HepG2 (cell line): ENCODE results near the gene MAPK13. TPM values are rescaled to one million over a fixed set of nuclear protein-coding genes. Genes with fewer than 3 reads are reported as not detected.
A peak's percentile ranks its signal among the peaks of the same experiment; 100 is the strongest.

Experiments
- CBX5 ChIP-seq: sonication (generic); formaldehyde crosslinking; IDR thresholded peaks from 2 replicates; pipeline ENCODE4 v1.4.0; 2020; ENCODE audit warnings: missing genetic modification reagents, borderline replicate concordance
- CEBPG ChIP-seq: IDR thresholded peaks from 2 replicates; pipeline ENCODE4 v1.6.1; 2016
- CSRNP1 ChIP-seq: sonication (generic); formaldehyde crosslinking; IDR thresholded peaks from 2 replicates; pipeline ENCODE4 v1.8.1; 2023; ENCODE audit warnings: mild to moderate bottlenecking, missing genetic modification reagents
- GATAD1 ChIP-seq: IDR thresholded peaks from 2 replicates; pipeline ENCODE4 v1.6.1; 2016; ENCODE audit warnings: missing genetic modification reagents, missing compliant biosample characterization
- HMGA1 ChIP-seq: sonication (generic); formaldehyde crosslinking; conservative IDR thresholded peaks from 2 replicates; pipeline ENCODE4 v1.4.0; 2020; ENCODE audit warnings: missing genetic modification reagents
- HNF1A ChIP-seq, 2 experiments: sonication (generic) in 1 of 2; formaldehyde crosslinking in 1 of 2; IDR thresholded peaks; 2 replicates each; pipeline versions ENCODE4 v1.4.0 to v1.6.1; 2016 to 2020; ENCODE audit warnings: borderline replicate concordance in 1 of 2, low read depth in 1 of 2, mild to moderate bottlenecking in 1 of 2, missing genetic modification reagents in 1 of 2
- HOXA3 ChIP-seq: sonication (generic); formaldehyde crosslinking; IDR thresholded peaks from 2 replicates; pipeline ENCODE4 v1.5.0; 2020; ENCODE audit warnings: missing genetic modification reagents
- KDM3A ChIP-seq: IDR thresholded peaks from 2 replicates; pipeline ENCODE4 v1.6.1; 2018; ENCODE audit warnings: low read depth, missing compliant biosample characterization
- MAX ChIP-seq: IDR thresholded peaks from 2 replicates; pipeline ENCODE4 v1.6.1; 2012; ENCODE audit warnings: inconsistent platforms
- ZBED4 ChIP-seq: sonication (generic); formaldehyde crosslinking; IDR thresholded peaks from 2 replicates; pipeline ENCODE4 v1.4.0; 2020; ENCODE audit warnings: missing genetic modification reagents, borderline replicate concordance
- ZBTB7A ChIP-seq: sonication (generic); formaldehyde crosslinking; IDR thresholded peaks from 2 replicates; pipeline ENCODE4 v1.8.0; 2022; ENCODE audit warnings: mild to moderate bottlenecking, missing genetic modification reagents
- ZNF331 ChIP-seq: sonication (generic); formaldehyde crosslinking; IDR thresholded peaks from 2 replicates; pipeline ENCODE4 v1.4.0; 2020; ENCODE audit warnings: missing genetic modification reagents
- ZNF615 ChIP-seq: sonication (generic); formaldehyde crosslinking; IDR thresholded peaks from 2 replicates; pipeline ENCODE4 v1.5.0; 2020; ENCODE audit warnings: mild to moderate bottlenecking, missing genetic modification reagents, borderline replicate concordance
- ZNF687 ChIP-seq: sonication (generic); formaldehyde crosslinking; IDR thresholded peaks from 2 replicates; pipeline ENCODE4 v1.5.1; 2020; ENCODE audit warnings: mild to moderate bottlenecking, missing genetic modification reagents, moderate library complexity
- polyA plus RNA-seq, 8 experiments: library from polyadenylated mRNA; depleted of rRNA in 3 of 8; stranded (reverse) in 7 of 8; unstranded in 1 of 8; fragments of >200 nt; fragmentation: Illumina TruSeq in 4 of 8; extraction: Trizol in 4 of 8; gene quantifications; 2 replicates each; pipeline versions ENCODE4 v1.2.1 to v1.2.3, GENCODE V29; 2011 to 2016; ENCODE audit warnings: low read depth in 4 of 8, missing spikeins in 1 of 8, mixed read lengths in 1 of 8; ENCODE audit not compliant: insufficient read depth in 1 of 8
- total RNA-seq, 5 experiments: library from RNA; depleted of rRNA; stranded (reverse); fragments of >200 nt; fragmentation: Illumina TruSeq; extraction: Trizol; gene quantifications; 2 replicates each; pipeline ENCODE4 v1.2.3, GENCODE V29; 2016; ENCODE audit warnings: low read depth in 1 of 5

Gene MAPK13
- total and polyA plus RNA-seq, 2 of the 13 experiments (the other 11 are each of a cell fraction or from before 2014, with no cell fraction given): 12.7 to 43.4 TPM

GRCh38 chr6:36127462-36128016 is 2.8 kb upstream of the MAPK13 start (continued):
- no peak for TF ChIP-seq HNF1A (IDR thresholded peaks at IDR 0.05; ENCODE audit: low read depth)
- TF ChIP-seq HNF1A (CRISPR knock-in tag; IDR thresholded peaks at IDR 0.05; ENCODE audit: borderline replicate concordance): no peak
- 0 out of 2 replicates have a peak, but pooled peaks have one; percentile 20 for TF ChIP-seq GATAD1 (CRISPR knock-in tag)
- TF ChIP-seq CSRNP1: 0 out of 2 replicates have a peak, but pooled peaks have one; percentile 41
- peak; percentile 53; the same call in 1 of the 2 replicates for TF ChIP-seq HOXA3
- TF ChIP-seq ZBTB7A (CRISPR knock-in tag): no peak
- TF ChIP-seq ZNF615 (CRISPR knock-in tag): peak; percentile 5; the same call in 1 of the 2 replicates
- TF ChIP-seq HMGA1 (CRISPR knock-in tag): no peak
- TF ChIP-seq KDM3A: 0 out of 2 replicates have a peak, but pooled peaks have one; percentile 68
- TF ChIP-seq ZNF331: peak; percentile 38; the same call in 1 of the 2 replicates
- peak; percentile 50; the same call in 1 of the 2 replicates for TF ChIP-seq MAX
- peak; percentile 95; the same call in 1 of the 2 replicates for TF ChIP-seq CBX5
- TF ChIP-seq ZNF687: peak; percentile 96
- peak; percentile 75 for TF ChIP-seq CEBPG (CRISPR knock-in tag)
- peak; percentile 44; the same call in 1 of the 2 replicates for TF ChIP-seq ZBED4 (CRISPR knock-in tag)
